Measurements from ENCODE around the gene CAVIN1.

GRCh38 chr17:42423766-42424165 is 710 bp upstream of the CAVIN1 start:
- TF ChIP-seq CTCF (conservative IDR thresholded peaks at IDR 0.05; ENCODE audit: low read depth in 2 of 2) (no peak), ZNF114 (CRISPR knock-in tag; IDR thresholded peaks at IDR 0.05) (no peak), REST (IDR thresholded peaks at IDR 0.05; ENCODE audit: unreplicated experiment) (no peak), POLR2AphosphoS5 (IDR thresholded peaks at IDR 0.05; ENCODE audit: low read depth) (no peak)

Data from GM23338 (cell line).